ENCODE results near the gene ZNF804A.
A peak's percentile ranks its signal among the peaks of the same experiment; 100 is the strongest.

Gene ZNF804A

GRCh38 chr2:184598316-184599053, at the start of gene ZNF804A:
Gene ZNF804A, plus strand, starts transcription at chr2:184598529. Its CDS starts 431 bp downstream, at chr2:184598960.
- peak; percentile 78 for DNase-seq (ENCODE audit: low spot score)

- DNase-seq (ENCODE audit: low spot score) = no peak
These were observed 49.2 kb upstream of the ZNF804A start for GRCh38 chr2:184549153-184549552.

DNA sequence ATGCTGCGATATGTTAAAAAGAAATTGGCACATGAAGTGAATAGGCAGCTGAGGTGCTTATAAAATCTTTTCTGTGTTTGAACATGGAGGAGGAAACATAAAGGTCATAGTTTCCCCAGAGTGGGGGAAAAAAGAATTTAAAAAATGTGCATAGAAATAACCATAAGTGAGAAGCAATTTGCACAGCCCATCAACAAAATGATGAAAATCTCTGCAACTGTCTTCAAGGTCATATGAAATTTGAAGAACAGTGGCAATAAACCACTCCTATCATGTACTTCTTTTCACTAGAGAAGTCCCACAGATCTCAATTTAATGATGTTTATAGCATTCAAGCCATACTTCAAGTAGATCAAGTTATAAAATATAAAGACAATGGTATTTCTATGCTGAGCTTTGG, 46.7 kb upstream of the ZNF804A start:
- no peak for DNase-seq (ENCODE audit: low spot score)

DNA sequence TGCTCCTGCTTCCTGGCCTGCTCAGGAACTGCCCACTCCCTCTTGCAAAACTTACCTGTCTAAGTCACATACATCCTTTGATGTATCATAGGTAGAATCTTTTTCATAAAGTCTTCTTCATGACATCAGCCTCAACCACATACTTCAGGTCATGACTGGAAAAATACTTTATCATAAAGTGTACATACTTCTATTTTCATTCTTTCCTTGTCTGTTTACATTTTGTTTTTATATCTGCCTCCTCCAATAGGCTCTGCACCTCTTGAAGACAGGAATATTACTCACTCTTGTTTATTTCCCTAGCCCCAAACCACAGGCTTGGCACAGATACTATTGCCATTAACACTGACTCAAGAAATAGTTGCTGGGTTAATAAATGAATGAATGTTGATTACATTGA, 43.6 kb upstream of the ZNF804A start:
- no peak for DNase-seq (ENCODE audit: low spot score)

DNA sequence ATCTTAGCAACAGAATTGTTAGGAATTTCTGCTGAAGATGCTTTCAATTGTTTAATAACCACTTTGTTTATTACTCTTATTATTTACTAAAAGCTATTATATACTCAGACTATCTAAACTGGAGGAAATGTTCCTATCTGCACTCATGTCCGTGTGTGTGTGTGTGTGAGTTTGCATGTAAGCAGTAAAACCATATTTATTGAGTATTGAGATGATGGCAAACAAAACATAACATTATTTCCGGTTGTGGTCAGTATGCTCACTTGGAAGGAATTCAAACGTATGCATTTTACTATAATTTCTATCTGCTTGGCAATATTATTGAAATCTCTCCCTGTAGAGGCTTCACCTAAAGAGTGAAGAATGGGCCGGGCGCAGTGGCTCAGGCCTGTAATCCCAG, 43.0 kb upstream of the ZNF804A start:
- DNase-seq (ENCODE audit: low spot score) = no peak

GRCh38 chr2:184556639-184557038, 41.7 kb upstream of the ZNF804A start:
- no peak for DNase-seq (ENCODE audit: low spot score)

GRCh38 chr2:184558713-184559464, 39.4 kb upstream of the ZNF804A start:
- no peak for DNase-seq (ENCODE audit: low spot score)

DNA sequence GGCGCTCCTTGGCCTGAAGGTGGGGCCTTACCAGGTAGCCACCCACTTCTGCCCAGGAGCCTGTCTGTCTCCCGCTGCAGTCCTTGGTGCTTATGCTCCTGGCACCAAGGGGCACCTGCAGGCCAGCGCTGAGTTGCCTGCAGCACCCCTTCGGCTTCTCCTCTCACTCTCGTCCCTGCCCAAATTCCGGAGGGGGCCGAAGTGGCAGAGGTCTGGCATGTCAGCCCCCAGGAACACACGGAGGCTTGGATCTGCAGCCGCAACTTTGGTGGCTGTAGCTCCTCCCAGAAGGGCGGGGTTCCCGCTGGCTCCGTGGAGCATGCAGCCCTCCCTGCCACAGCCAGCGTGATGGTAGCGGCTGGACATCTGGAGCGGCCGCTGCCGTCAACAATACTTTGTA, 37.7 kb upstream of the ZNF804A start:
- no peak for DNase-seq (ENCODE audit: low spot score)

DNA sequence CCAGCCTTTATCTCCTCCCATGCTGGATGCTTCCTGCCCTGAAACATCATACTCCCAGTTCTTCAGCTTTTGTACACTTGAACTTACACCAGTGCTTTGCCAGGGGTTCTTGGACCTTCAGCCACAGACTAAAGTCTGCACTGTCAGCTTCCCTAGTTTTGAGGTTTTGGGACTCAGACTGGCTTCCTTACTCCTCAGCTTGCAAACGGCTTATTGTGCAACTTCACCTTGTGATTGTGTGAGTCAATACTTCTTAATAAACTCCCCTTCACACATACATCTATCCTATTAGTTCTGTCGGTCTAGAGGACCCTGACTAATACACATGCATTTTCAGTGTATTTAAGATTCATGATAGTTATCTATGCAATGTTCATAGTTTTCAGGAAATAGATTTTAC, 35.8 kb upstream of the ZNF804A start:
- DNase-seq (ENCODE audit: low spot score) = no peak

GRCh38 chr2:184564092-184564491, 34.2 kb upstream of the ZNF804A start:
- DNase-seq (ENCODE audit: low spot score) = no peak

DNA sequence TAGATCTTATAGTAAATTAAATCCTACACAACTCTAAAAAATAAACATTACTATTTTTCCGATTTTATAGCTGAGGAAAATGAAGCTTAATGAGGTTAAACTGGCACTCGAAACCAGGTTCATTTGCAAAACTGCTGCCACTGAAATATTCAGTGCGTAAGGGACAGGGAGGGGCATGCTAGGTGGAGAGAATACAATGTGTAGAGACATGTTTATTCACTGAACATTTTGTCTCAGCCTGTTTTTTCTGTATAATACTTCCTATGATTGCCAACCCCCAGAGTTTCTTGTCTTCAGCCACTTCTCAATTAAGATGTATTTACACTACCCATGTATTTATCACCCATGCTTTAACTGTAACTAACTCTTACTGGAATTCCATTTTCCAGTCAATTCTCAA, 31.6 kb upstream of the ZNF804A start:
- no peak for DNase-seq (ENCODE audit: low spot score)

- no peak for DNase-seq (ENCODE audit: low spot score)
These were observed 21.3 kb upstream of the ZNF804A start for GRCh38 chr2:184577056-184577455.

- DNase-seq (ENCODE audit: low spot score) = no peak
These were observed 20.6 kb upstream of the ZNF804A start for GRCh38 chr2:184577743-184578142.

DNA sequence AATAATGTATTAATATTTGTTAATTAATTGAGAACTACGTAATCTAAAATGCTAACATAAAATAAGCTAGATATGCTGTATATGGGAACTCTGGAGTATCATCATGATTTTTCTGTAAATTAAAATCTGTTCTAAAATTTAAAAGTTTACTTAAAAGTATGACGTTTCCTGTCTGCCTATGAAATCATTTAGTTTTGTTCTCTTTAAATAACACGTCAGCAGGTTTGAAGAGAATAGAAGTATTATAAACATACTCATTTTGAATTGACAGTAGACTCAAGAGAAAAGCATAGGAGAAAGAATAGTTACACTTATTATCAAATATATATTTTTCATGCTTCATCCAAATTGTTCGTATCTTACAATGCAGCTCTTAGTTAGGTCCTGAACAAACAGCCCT, 19.1 kb upstream of the ZNF804A start:
- no peak for DNase-seq (ENCODE audit: low spot score)

DNA sequence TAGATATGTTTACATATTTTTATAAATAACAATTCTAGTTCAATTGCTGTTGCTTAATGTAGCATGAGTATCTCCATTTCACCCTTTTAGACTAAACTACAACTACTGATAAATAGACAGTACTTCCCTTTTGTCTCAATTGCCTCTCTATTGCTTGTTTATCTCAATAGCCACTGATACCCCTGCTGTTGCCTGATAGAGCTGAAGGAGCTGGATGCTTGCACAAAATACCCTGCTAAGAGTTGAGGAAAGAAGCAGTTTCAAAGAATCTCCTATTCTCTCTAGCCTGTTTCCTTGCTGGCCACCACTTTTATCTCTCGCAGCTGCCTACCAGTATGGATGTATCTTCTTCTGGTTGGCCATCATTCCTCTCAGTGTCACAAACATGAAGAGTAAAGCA, 16.9 kb upstream of the ZNF804A start:
- no peak for DNase-seq (ENCODE audit: low spot score)

GRCh38 chr2:184589261-184589660, 9.1 kb upstream of the ZNF804A start:
- DNase-seq (ENCODE audit: low spot score) = no peak

DNA sequence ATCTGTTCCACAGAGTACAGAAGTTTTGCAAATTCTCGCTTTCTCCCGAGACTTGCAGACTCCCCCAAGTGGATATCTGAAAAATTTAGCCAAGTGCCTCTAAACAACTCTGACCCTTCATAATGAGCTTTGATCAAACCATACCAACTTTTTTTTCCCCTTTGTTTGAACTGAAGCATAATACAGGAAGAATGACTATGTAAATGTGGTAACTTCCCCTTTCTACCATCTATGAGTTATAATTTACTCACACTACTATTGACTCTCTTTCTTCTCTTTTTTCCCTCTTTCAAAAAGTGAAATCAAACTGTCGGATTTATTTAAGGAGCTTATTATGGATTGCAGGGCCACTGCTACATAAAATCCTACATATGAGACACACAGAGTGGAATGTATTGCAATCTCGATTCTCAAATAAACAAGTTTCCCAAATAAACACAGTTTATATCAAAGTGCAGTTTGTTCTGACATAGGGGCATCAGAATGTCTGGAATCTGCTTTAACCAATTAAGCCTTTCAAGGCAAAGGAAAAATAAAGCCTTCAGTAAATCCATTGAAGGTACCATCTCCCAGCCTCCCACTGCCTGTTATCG, 1.4 kb upstream of the ZNF804A start:
- DNase-seq (ENCODE audit: low spot score) = no peak

- peak; percentile 62 for DNase-seq (ENCODE audit: low spot score)
These were observed 748 bp upstream of the ZNF804A start for GRCh38 chr2:184597571-184597991.

GRCh38 chr2:184598002-184598315, 370 bp upstream of the ZNF804A start:
- no peak for DNase-seq (ENCODE audit: low spot score)

DNA sequence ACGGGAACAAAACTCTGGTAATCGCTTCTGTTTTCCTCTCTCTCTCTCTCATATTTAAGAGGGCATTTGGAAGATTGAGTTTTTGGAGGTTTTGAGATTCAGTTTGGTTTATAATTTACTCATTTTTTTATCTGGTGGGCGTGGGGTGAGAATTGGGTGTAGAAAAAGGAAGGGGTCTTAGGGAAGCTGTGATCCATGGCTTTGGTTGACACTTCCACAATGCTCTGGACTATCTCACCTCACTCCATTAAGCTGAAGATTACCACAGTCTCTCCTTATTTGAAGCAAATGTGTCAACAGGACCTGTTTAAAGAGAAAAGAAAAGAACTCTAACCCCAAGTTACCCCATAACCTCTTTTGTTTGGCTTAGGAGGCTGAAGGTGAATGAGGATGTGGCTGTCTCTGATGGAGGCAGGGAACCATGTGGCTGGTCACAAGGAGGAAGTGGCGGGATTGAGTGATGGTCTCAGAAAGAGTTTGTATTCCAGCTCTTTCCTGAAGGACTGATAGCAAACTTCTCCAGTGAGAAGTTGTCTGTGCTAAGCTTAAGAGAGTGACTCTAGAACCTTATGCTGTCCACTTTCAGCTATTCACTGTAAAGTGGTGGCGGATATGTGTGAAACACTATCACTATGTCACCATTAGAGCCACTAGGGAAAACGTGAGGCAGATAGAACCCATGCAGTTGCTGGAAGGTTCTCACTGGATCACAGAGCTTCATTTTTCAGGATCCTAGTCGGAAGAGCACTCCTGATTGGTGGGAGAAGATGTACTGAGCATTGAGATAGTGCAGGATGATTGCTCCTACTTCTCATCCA, 934 bp downstream of the ZNF804A start:
- DNase-seq (ENCODE audit: low spot score) = no peak

DNA sequence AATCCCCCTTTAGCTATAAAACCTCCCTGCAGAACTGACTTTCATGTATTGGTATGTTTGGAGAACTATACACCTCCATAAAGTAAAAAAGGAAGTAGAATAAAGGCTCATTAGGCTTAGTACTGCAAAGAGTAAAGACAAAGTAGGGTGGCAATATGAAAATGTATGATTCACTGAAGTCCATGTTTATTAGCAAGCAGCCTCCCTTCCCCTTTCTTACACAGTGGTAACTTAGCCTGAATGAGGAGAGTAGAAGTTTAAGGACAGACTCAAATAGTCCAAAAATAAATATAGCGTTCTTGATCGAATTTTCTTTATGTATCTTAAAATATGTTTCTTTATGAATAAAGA, 1.5 kb downstream of the ZNF804A start:
- DNase-seq (ENCODE audit: low spot score) = no peak

DNA sequence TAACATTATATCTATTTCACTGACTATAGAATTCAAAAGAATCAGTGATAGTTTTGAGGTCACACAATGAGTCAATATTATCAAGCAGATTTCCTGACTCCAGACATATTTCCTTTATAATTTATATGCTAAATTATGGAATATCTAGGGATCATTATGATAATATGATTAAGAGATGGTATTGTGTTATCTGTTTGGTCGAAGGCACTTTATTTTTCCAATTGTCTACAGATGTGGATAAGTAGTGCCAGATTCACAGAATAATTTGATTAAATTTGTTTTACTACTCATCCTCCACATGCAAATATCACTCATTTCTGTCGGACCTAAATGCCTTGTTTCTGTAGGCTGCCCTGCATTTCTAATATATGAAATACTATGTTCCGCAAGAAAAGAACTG, 4.4 kb downstream of the ZNF804A start:
- no peak for DNase-seq (ENCODE audit: low spot score)

- DNase-seq (ENCODE audit: low spot score) = no peak
These were observed 12.6 kb downstream of the ZNF804A start for GRCh38 chr2:184610891-184611290.
